Stomach smooth muscle (tissue), 2 donors: ENCODE measurements around the gene UPF2.

ENCODE experiments used
- H3K27ac ChIP-seq: one replicate; pipeline ENCODE4 v1.7.0; 2013; ENCODE audit warnings: mild to moderate bottlenecking, low read length, inconsistent platforms
- H3K27me3 ChIP-seq, 2 donors: one replicate each; pipeline ENCODE4 v1.7.0; 2013; ENCODE audit warnings: low read length in 2 of 2; ENCODE audit not compliant: insufficient read depth in 2 of 2, control insufficient read depth in 1 of 2
- H3K36me3 ChIP-seq, 2 donors: one replicate each; pipeline ENCODE4 v1.7.0; 2013; ENCODE audit warnings: low read length in 2 of 2; ENCODE audit not compliant: control insufficient read depth in 2 of 2, insufficient read depth in 2 of 2
- H3K4me1 ChIP-seq: one replicate; pipeline ENCODE4 v1.7.0; 2013; ENCODE audit warnings: low read length; ENCODE audit not compliant: control insufficient read depth, insufficient read depth
- H3K4me3 ChIP-seq, 2 donors: one replicate each; pipeline ENCODE4 v1.7.0; 2013; ENCODE audit warnings: low read length in 2 of 2
- H3K9ac ChIP-seq, 2 donors: one replicate each; pipeline ENCODE4 v1.7.0; 2013; ENCODE audit warnings: low read length in 2 of 2, mild to moderate bottlenecking in 1 of 2
- H3K9me3 ChIP-seq, 2 donors: one replicate each; pipeline ENCODE4 v1.7.0; 2013; ENCODE audit warnings: low read length in 2 of 2; ENCODE audit not compliant: control insufficient read depth in 2 of 2
- donor health status: healthy.
- donor health status: Pancreatic carcinoma.

The UPF2 gene

DNA sequence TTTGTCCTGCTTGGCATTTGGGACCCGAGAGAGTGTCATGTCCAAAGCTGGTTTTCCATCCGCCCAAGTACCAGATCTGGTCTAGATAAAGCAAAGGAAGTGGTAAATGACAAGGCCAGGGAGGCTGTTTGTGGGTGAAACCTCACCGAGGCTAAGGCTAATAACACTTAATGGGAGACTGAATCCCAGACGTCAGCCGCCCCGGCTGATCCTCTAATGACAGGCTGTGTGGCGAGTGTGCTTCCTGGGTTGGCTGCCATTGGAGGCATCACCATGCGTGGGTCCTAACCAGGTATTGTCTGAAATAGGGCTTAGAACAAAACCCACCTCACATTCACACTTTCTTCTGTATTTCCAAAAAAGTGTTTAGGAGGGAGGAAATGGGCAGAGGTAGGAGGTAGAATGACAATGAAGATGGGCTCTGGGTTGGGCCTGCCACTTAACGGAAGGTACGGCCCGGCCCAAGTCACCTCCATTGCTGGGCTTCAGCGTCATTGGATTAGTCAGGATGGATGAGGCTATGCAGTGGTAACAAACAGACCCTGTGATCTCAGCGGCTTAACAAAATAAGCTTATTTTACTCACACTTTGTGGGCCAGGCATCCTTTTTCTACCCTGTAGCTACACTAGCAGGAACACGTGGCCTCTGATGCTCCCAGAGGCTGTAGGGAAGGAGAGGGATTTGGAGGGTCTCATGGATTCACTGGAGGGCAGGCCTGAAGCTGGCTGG is 159.8 kb downstream of the UPF2 start:
- no peak overlapping the region for H3K9ac ChIP-seq

DNA sequence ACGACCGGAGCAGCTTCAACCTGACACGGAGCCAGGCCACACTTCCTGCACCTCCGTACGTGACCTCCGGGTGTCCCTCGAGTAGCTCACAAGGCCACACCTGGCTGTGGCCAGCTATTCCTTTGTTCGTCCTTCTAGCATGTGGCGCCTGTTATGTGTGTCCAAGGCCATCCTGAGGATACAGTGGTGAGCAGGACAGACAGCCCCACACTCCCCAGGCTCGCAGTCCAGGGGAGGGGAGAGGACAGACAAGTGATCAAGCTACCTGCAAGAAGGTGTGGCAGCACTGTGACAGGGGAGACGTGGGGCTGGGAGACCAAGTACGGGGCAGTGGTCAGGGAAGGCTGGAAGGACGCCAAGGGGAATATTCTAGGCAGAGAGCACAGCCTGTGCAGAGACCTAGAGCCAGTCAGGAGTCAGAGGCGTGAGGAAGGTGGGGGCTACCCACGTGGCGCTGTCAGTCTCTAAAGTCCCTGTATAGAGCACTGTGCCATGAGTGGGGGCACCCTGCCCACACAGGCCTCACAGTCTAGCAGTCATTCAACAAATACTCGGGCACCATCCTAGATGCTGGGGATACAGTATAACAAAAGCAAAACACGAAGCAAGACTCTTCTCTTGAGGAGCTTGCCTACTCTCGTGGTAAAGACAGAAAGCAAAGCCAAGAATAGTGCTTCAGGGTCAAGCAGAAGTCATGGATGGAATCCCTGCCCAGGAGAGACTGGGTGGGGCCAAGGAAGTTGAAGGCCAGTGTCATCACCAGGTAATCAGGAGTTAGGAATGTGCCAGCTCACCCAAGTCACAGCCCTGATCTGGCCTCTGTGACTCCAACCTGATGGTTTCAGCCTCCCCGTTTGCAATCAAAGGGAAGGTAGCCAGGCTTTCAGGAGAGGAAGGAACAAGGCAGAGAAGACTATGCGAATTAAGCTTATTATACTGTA is 160.9 kb downstream of the UPF2 start:
- Histone ChIP-seq H3K27me3 (no peaks in the 10 kb centered on the region), H3K9me3 (peaks cover 0 to 6% of the 10 kb centered on the region in 2 donors), H3K27ac (no peak overlapping the region), H3K4me1 (no peaks in the 10 kb centered on the region), H3K36me3 (no peaks in the 10 kb centered on the region), H3K9ac (no peak overlapping the region), H3K4me3 (no peak overlapping the region)

More for the DNA sequence above, 159.8 kb downstream of the UPF2 start:
- Histone ChIP-seq H3K27ac (no peak overlapping the region), H3K27me3 (no peaks in the 10 kb centered on the region), H3K36me3 (no peaks in the 10 kb centered on the region), H3K4me1 (no peaks in the 10 kb centered on the region), H3K9me3 (peaks cover 0 to 6% of the 10 kb centered on the region in 2 donors), H3K4me3 (no peak overlapping the region)

DNA sequence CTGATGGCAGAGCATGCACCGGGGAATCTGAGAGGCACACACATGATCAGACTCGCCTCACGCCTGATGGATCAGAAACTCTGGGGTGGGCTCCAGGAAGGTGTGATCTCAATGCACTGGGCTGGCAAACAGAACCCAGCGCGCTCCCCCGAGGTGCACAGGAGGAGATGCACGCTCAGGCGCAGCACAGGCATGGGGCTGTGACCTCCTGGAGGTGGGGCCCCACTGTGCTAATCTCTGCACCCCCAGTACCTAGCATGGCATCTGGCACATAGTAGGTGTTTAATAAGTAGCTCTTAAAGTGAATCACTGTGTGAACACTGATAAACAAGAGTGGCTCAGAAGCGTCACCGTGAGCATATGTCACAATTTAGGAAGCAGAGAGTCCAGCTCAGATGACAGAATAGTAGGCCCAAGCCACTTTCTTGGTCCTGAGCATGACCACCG is 161.6 kb downstream of the UPF2 start:
- Histone ChIP-seq H3K36me3 (no peaks in the 10 kb centered on the region), H3K4me1 (peaks cover under 1% of the 10 kb centered on the region), H3K27me3 (no peaks in the 10 kb centered on the region), H3K9me3 (peaks cover 0 to 6% of the 10 kb centered on the region in 2 donors), H3K27ac (no peak overlapping the region), H3K4me3 (no peak overlapping the region), H3K9ac (no peak overlapping the region)

DNA sequence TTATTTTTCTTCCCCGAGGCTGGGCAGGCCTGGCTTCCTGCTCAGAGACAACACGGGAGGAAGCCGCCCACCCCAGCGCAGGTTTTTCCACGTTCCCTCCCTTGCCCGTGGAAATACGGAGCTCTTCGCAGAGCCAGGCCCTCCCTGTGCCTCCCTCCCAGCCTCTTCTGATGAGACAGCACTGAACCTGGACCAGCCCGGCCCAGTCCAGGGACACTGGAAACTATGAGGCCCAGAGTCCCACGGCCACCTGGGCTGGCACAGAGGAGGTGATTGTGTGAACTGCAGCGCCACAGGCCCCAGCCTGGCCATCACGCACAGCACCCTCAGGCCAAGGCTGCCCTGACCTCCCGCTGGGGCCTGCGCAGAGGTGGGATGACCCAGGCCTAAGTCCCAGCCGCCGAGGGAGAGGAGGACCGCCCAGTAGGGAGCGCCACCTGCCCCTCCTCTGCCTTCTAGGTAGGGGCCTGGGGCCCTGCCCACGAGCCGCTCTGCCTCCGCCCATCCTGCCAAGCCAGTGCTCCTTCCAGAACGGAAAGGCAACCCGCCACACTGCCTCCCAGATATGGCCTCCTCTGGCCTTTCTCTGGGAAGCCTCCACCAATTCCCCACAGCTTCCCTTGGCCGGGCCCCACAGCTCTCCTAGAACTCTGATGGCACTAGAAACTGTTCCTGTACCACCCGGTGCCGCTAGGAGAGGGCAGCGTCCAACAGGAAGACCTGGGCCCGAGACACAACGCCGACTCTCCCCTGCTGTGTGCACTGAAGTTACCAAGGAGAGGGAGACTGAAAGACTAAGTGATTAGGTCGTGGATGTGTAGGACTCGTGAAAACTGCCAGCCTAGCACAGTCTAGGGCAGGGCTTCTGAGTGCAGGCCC is 162.2 kb downstream of the UPF2 start:
- no peak overlapping the region for H3K9ac ChIP-seq
- peaks cover 0 to 6% of the 10 kb centered on the region in 2 donors for H3K9me3 ChIP-seq
- H3K36me3 ChIP-seq: no peaks in the 10 kb centered on the region
- no peak overlapping the region for H3K27ac ChIP-seq
- H3K27me3 ChIP-seq: no peaks in the 10 kb centered on the region
- peaks cover 6% of the 10 kb centered on the region for H3K4me1 ChIP-seq
- no peak overlapping the region for H3K4me3 ChIP-seq

DNA sequence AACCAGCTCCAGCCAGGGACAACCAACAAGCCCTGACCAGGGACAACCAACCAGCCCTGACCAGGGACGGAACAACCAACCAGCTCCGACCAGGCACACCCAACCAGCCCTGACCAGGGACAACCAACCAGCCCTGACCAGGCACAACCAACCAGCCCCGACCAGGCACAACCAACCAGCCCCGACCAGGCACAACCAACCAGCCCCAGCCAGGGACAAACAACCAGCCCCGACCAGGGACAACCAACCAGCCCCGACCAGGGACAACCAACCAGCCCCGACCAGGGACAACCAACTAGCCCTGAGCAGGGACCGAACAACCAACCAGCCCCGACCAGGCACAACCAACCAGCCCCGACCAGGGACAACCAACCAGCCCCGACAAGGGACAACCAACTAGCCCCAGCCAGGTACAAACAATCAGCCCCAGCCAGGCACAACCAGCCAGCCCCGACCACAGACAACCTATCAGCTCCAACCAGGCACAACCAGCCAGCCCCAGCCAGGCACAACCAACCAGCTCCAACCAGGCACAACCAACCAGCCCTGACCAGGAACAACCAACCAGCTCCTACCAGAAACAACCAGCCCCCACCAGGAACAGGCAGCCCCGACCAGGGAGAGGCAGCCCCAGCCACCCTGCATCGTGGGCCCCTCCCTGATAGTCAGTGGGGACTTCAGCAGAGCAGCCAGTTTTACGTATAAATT is 163.1 kb downstream of the UPF2 start:
- H3K27ac ChIP-seq: no peak overlapping the region
- peaks cover 12% of the 10 kb centered on the region for H3K4me1 ChIP-seq
- H3K27me3 ChIP-seq: no peaks in the 10 kb centered on the region
- H3K9me3 ChIP-seq: peaks cover 0 to 6% of the 10 kb centered on the region in 2 donors
- H3K9ac ChIP-seq: no peak overlapping the region
- H3K4me3 ChIP-seq: no peak overlapping the region
- H3K36me3 ChIP-seq: no peaks in the 10 kb centered on the region

DNA sequence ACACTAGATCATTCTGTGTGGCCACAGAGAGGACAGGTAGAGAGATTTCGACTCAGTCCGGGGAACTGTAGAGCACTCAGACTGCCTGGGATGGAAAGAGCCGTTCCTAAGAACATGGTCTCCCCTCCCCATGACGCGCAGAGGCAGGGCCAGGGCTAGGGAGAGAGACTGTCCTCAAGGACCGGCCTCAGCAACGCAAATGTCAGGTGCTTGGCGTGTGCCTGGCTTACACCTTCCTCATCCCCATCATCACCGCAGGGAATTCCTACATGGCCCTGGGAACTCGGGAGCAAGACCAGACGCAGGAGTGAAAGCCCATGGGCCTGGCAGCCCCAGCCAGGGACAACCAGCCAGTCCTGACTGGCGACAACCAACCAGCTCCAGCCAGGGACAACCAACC is 163.8 kb downstream of the UPF2 start:
- Histone ChIP-seq H3K27me3 (no peaks in the 10 kb centered on the region), H3K36me3 (no peaks in the 10 kb centered on the region), H3K27ac (no peak overlapping the region), H3K9ac (no peak overlapping the region), H3K9me3 (peaks cover 0 to 6% of the 10 kb centered on the region in 2 donors), H3K4me1 (peaks cover 12% of the 10 kb centered on the region), H3K4me3 (no peak overlapping the region)

DNA sequence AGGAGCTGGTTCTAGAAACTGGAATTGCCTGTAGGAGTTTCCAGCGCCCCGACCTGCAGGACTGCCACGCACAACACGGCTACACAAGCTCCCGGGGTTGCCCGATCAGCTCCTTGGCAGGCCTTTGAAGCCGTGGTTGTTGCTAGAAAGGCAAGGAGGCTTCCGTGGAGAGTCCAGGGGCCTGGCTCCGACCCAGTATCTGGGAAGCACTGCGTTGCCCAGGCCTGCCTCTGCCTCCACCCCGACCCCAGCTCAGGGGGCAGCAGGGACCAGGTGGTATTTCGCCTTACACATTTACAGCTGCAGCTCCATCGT is 165.1 kb downstream of the UPF2 start:
- no peak overlapping the region for H3K27ac ChIP-seq
- peaks cover 12% of the 10 kb centered on the region for H3K4me1 ChIP-seq

DNA sequence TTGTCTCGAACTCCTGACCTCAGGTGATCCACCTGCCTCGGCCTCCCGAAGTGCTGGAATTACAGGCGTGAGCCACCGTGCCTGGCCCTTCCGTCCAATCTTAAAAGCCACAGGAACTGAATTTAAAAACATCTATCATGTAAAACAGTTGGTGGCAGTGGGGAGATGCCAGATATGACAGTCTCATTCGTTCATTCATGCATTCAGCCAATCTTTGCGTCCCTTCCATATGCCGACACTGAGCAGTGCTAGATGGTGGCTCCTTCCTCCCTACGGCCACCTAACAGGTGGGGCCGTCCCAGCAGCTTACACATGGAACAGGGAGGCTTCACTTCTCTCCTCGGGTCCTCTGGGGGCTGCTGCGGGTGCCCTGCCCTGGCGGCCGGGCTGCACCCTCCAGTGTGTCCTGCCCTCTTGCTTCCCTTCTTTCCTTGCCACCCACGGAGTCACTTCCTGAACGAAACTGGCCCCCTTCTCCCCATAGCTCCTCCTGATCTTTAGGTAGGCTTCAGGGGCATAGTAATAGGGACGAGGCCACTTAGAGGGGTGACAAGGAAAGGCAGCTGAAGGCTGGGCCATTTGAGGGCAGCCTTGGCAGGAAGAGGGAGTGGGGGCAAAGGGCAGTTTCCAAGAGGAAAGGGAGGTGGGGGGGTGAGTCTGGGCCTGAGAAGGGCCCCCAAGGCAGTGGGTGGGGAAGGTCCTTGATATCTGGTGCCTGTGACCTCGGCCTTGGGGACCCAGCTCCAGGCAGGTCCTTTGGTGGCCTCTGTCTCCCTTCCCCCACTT is 165.6 kb downstream of the UPF2 start:
- Histone ChIP-seq H3K9me3 (no peaks in the 10 kb centered on the region), H3K4me3 (no peak overlapping the region), H3K36me3 (no peaks in the 10 kb centered on the region), H3K9ac (no peak overlapping the region), H3K27me3 (no peaks in the 10 kb centered on the region), H3K27ac (no peak overlapping the region), H3K4me1 (peaks cover 12% of the 10 kb centered on the region)

More for the DNA sequence above, 165.1 kb downstream of the UPF2 start:
- Histone ChIP-seq H3K9me3 (peaks cover 0 to 1% of the 10 kb centered on the region in 2 donors), H3K36me3 (no peaks in the 10 kb centered on the region), H3K4me3 (no peak overlapping the region), H3K9ac (no peak overlapping the region), H3K27me3 (no peaks in the 10 kb centered on the region)

DNA sequence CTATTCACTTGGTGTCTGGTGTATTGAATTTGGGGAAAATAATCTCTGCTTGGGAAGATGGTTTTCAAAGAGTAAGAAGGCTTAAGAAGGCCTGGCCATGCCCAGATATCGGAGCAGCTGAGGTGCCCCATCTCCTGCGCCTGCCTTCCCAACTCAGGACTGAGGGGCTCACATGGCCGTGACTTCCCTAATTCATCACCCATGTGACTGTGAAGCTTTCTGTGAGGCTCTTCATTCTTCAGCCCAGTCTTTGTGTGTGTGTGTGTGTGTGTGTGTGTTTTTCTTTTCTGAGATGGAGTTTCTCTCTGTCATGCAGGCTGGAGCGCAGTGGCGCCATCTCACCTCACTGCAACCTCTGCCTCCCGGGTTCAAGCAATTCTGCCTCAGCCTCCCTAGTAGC is 166.3 kb downstream of the UPF2 start:
- Histone ChIP-seq H3K9me3 (no peaks in the 10 kb centered on the region), H3K4me3 (no peak overlapping the region), H3K27me3 (no peaks in the 10 kb centered on the region), H3K36me3 (no peaks in the 10 kb centered on the region), H3K27ac (no peak overlapping the region), H3K4me1 (peaks cover 12% of the 10 kb centered on the region), H3K9ac (no peak overlapping the region)
